Left lung (tissue), 10 donors: Measurements from ENCODE around the gene DERL2. TPM values are rescaled to one million over a fixed set of nuclear protein-coding genes. Genes with fewer than 3 reads are reported as not detected.
A peak's percentile ranks its signal among the peaks of the same experiment; 100 is the strongest.
"Not testable (repeated sequence)": the region's sequence is repeated elsewhere in the genome, so short reads cannot be mapped to it uniquely, and the experiment has no call there.

Experiments used
- ATAC-seq: fragments of 200-7000 bp; cut with Tn5 transposase; one replicate; pipeline ENCODE4 v1.9.1; 2020; ENCODE audit warnings: moderate library complexity
- DNase-seq, 4 donors: peaks; one replicate each; pipeline ENCODE4 v3.0.0-alpha.2; 2013 to 2020
- H3K27ac ChIP-seq, 2 donors: fragments of 200-600 bp; sonication (generic) in 1 of 2; one replicate each; pipeline versions ENCODE4 v1.5.0 to v1.8.0; 2020 to 2021
- H3K27me3 ChIP-seq, 2 donors: fragments of 200-600 bp; sonication (generic) in 1 of 2; one replicate each; pipeline versions ENCODE4 v1.5.0 to v1.8.0; 2020 to 2021
- H3K36me3 ChIP-seq, 2 donors: fragments of 200-600 bp; sonication (generic) in 1 of 2; one replicate each; pipeline versions ENCODE4 v1.5.0 to v1.8.0; 2020 to 2021
- H3K4me1 ChIP-seq, 2 donors: fragments of 200-600 bp; one replicate each; pipeline ENCODE4 v1.8.0; 2021
- H3K4me3 ChIP-seq, 2 donors: fragments of 200-600 bp; sonication (generic) in 1 of 2; one replicate each; pipeline versions ENCODE4 v1.5.0 to v1.8.0; 2020 to 2021; ENCODE audit warnings: mild to moderate bottlenecking in 1 of 2
- H3K9me3 ChIP-seq, 2 donors: fragments of 200-600 bp; sonication (generic) in 1 of 2; one replicate each; pipeline versions ENCODE4 v1.5.0 to v1.8.0; 2020 to 2021
- CTCF ChIP-seq, 2 donors: fragments of 200-600 bp; sonication (generic) in 1 of 2; IDR thresholded peaks; one replicate each; pipeline versions ENCODE4 v1.5.0 to v1.8.0; 2021; ENCODE audit warnings: antibody characterized with exemption in 2 of 2
- intact Hi-C, 2 donors: fragments of 100-400 bp; cut with DNase I; formaldehyde crosslinking; loops; one replicate each; pipeline versions ENCODE4 v1.11.2 to v1.14.2; 2022
- polyA plus RNA-seq, 6 donors: library from polyadenylated mRNA; unstranded; fragments of 120-200 nt; gene quantifications; one replicate each; pipeline ENCODE4 v1.2.1, GENCODE V29; 2013; ENCODE audit not compliant: insufficient read length in 6 of 6
- total RNA-seq, 2 donors: library from RNA; stranded (reverse); fragmentation: NEBNext Ultra II Directional; extraction: Animal tissue kit (Norgen Biotek cat#: 25700); gene quantifications; one replicate each; pipeline ENCODE4 v1.2.1, GENCODE V29; 2021
- donor health status: DM: no; HTN: yes; CAD: no.
- donor health status: DM: no; HTN: no; CAD: no.

The DERL2 gene
- total and polyA plus RNA-seq, 8 donors, result 59.8 to 79.1 (median 68.0) TPM

GRCh38 chr17:5439446-5439764 is 46.6 kb downstream of the DERL2 start:
- intact Hi-C loops, result no loop called here
- Histone ChIP-seq H3K4me1 (peaks cover 7 to 33% of the 10 kb centered on the region in 2 donors), H3K36me3 (peaks cover 0 to 54% of the 10 kb centered on the region in 2 donors), H3K27me3 (no peaks in the 10 kb centered on the region), H3K27ac (peak overlapping the region; percentile 75 to 84), H3K9me3 (no peaks in the 10 kb centered on the region), H3K4me3 (peak overlapping the region; percentile 88 to 98)
- ATAC-seq (no peak), DNase-seq (no peak)
- TF ChIP-seq CTCF (IDR thresholded peaks at IDR 0.05), result no peak

- Histone ChIP-seq H3K27ac (peak within 1 kb of the TSS; percentile 75 to 84), H3K9me3 (no peaks in the 10 kb centered on the region), H3K4me1 (peaks cover 7 to 33% of the 10 kb centered on the region in 2 donors), H3K36me3 (peaks cover 0 to 54% of the 10 kb centered on the region in 2 donors), H3K4me3 (peak within 1 kb of the TSS; percentile 88 to 98), H3K27me3 (no peaks in the 10 kb centered on the region)
- intact Hi-C loops, result no loop called here
- DNase-seq (peak; percentile 91 to 97 (median 94)), ATAC-seq (peak; percentile 99)
- peak; percentile 99 to 100 for TF ChIP-seq CTCF (IDR thresholded peaks at IDR 0.05)
Measured at GRCh38 chr17:5438716-5439445, 47.1 kb downstream of the DERL2 start, which contains the start of gene C1QBP. TSS of gene C1QBP (minus strand) at chr17:5439155. CDS start at chr17:5439073, 82 bp downstream.

- peaks cover 0 to 54% of the 10 kb centered on the region in 2 donors for H3K36me3 ChIP-seq
- no peaks in the 10 kb centered on the region for H3K27me3 ChIP-seq
- H3K9me3 ChIP-seq, result no peaks in the 10 kb centered on the region
- TF ChIP-seq CTCF (IDR thresholded peaks at IDR 0.05), result no peak
- intact Hi-C loops, result no loop called here
- H3K4me1 ChIP-seq, result peaks cover 7 to 33% of the 10 kb centered on the region in 2 donors
- H3K4me3 ChIP-seq, result peak overlapping the region; percentile 88 to 98
- ATAC-seq, result no peak
- no peak for DNase-seq
- H3K27ac ChIP-seq, result no peak overlapping the region
Measured at GRCh38 chr17:5437721-5438317, 48.2 kb downstream of the DERL2 start.

- H3K9me3 ChIP-seq, H3K27ac ChIP-seq, H3K27me3 ChIP-seq, ATAC-seq, intact Hi-C loops, H3K4me3 ChIP-seq, DNase-seq: not testable (repeated sequence)
- Histone ChIP-seq H3K36me3 (peaks cover 0 to 63% of the 10 kb centered on the region in 2 donors), H3K4me1 (peaks cover 7 to 33% of the 10 kb centered on the region in 2 donors)
Measured at GRCh38 chr17:5435781-5436315, 50.1 kb downstream of the DERL2 start.

GRCh38 chr17:5434984-5435383 is 51.0 kb downstream of the DERL2 start:
- Histone ChIP-seq H3K27me3 (no peaks in the 10 kb centered on the region), H3K27ac (no peak overlapping the region), H3K4me3 (no peak overlapping the region), H3K9me3 (no peaks in the 10 kb centered on the region), H3K36me3 (peaks cover 0 to 71% of the 10 kb centered on the region in 2 donors), H3K4me1 (peaks cover 7 to 33% of the 10 kb centered on the region in 2 donors)
- intact Hi-C loops, result no loop called here
- ATAC-seq, result no peak
- DNase-seq, result no peak
- no peak for TF ChIP-seq CTCF (IDR thresholded peaks at IDR 0.05)
